Spleen (tissue), 7 donors: ENCODE data around the gene SFXN5.

Experiments
- CTCF ChIP-seq, 11 experiments: fragments of 200-600 bp in 7 of 11; fragments of 450-650 bp in 4 of 11; sonication (generic) in 4 of 11; IDR thresholded peaks in 8 of 11; conservative IDR thresholded peaks in 3 of 11; 1 replicate in 7 of 11; 2 replicates in 4 of 11; pipeline versions ENCODE4 v1.4.0 to v1.8.0; 2016 to 2021; ENCODE audit warnings: antibody characterized with exemption in 11 of 11, inconsistent platforms in 4 of 11, mild to moderate bottlenecking in 1 of 11
- POLR2A ChIP-seq, 3 donors: fragments of 450-650 bp; IDR thresholded peaks; one replicate each; pipeline ENCODE4 v1.5.1; 2017; ENCODE audit warnings: antibody characterized with exemption in 3 of 3, mild to moderate bottlenecking in 1 of 3
- donor health status: DM: no; HTN: no; CAD: no; lungs with moderate emphysema.
- donor health status: DM: no; HTN: no; CAD: no.
- donor health status: DM: no; HTN: no; CAD: no.

- TF ChIP-seq POLR2A (IDR thresholded peaks at IDR 0.05) (no peak), CTCF (IDR thresholded peaks at IDR 0.05 in 8 of 11, conservative IDR thresholded peaks at IDR 0.05 in 3 of 11) (no peak)
These were observed 119.2 kb downstream of the SFXN5 start for GRCh38 chr2:72952110-72952823.
